Stimulated activated CD8-positive, alpha-beta memory T cell treated with anti-CD3 and anti-CD28 coated beads, Interleukin-7, amount 100 ng/mL, for 1 hour (primary cell): ENCODE measurements around the gene KRTAP10-8.
"Not testable (repeated sequence)": the region's sequence is repeated elsewhere in the genome, so short reads cannot be mapped to it uniquely, and the experiment has no call there.

ENCODE experiments used
- DNase-seq, 2 donors: peaks; one replicate each; pipeline ENCODE4 v3.0.0-alpha.2; 2020; ENCODE audit warnings: low read depth in 2 of 2

The KRTAP10-8 gene

DNA sequence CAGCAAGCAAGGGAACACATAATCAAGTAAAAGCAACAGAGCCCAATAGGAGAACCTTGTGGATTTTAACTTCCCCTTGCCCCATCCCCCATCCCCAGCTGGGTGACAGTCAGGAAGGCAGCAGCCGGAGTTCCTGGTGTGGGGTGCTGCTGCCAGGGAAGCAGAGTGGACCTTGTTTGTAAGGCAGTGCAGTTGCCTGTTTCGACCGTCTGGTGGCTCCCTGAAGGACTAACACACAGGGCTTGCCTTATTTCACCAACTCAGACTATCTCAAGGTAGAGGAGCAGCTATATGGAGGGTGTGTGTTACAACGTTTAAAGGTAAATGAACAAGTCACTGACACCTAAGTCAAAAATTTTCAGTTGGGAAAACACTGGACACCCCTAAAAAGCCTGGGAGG is 6.6 kb downstream of the KRTAP10-8 start:
- DNase-seq, result no peak

DNA sequence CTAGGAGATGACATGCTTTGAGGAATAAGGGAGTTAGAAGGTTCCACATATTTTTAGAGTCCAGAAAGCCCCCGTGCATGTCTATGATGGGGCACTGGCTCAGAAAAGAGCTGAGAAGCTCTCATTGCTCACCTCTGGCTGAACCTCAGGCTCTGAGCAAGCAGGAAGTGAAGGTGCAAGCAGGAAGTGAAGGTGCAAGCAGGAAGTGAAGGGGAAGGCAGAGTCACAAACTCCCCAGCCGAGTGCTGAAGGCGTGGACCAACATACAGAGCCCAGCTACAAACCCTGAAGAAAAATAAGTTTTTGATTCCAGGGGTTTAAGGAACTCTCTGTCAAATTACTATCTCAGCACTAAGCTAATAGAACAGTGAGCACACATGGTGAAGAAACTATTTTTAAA is 7.0 kb downstream of the KRTAP10-8 start:
- peak; percentile 32 to 33 for DNase-seq

DNA sequence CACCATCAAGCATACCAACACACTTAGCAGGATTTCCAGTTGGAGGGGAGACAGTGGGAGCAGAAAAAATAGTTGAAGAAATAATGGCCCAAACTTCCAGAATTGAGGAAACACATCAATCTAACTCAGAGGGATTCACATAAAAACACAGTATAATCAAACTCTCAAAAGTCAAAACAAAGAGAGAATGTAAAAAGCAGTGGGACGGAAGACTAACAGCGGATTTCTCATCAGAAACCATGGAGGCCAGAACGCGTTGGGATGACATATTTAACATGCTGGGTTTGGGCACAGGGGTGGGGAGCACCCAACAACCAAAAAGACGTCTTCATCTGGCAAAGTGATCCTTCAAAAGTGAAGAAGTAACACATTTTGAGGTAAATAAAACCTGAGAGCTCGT is 8.0 kb downstream of the KRTAP10-8 start:
- DNase-seq, result no peak

DNA sequence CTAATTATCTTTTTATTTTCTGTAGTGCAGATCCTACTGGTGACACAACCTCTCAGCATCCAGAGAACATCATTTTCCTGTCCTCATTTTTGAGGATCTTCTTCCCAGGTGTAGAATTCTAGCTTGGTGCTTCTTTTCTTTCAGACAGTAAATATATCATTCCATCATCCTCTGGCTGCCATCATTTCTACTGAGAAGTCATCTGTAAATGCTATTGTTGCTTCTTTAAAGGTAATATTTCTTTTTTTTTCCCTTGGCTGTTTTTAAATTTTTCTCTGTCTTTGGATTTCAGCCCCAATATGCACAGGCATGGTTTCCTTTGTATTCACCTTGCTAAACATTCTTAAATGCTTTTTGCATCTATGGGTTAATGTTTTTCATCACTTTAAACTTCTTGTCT is 11.7 kb downstream of the KRTAP10-8 start:
- DNase-seq, result no peak

DNA sequence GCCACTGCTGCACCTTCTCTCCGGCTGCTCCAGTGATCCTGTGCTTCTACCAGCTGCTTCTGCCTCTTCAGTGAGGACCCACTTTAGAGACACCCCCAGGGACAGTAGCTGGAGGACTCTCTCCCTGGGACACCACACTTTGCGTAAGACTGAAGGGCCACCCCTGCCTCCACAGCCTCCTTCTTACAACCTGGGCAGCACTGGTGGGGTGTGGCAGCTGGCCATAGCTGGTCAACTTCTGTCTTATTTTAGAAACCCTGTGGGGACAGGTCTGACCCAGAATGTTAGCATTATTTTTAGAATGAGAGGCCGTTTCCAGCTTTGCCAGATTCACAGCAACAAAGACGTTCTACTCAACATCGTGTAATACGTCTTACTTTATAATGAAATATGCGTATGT is 13.9 kb downstream of the KRTAP10-8 start:
- DNase-seq, result no peak

DNA sequence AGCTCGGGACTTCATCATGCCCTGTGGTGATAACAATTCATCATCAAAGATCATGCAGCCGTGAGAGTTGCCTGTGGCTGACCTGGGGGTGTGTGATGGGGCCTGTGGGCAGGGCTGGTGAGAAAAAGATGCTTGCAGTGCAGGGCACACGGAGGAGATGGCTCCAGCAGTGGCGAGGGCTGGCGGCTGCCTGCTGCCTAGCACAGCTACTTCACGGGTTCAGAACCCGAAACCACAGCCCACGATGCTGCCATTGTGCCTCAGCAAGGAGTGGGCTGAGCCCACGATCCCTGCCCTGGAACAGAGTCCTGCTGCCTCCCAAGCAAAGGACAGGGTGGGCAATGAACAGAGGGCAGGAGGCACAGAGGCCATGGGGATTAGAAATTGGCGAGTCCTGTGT is 14.4 kb downstream of the KRTAP10-8 start:
- DNase-seq, result no peak

DNA sequence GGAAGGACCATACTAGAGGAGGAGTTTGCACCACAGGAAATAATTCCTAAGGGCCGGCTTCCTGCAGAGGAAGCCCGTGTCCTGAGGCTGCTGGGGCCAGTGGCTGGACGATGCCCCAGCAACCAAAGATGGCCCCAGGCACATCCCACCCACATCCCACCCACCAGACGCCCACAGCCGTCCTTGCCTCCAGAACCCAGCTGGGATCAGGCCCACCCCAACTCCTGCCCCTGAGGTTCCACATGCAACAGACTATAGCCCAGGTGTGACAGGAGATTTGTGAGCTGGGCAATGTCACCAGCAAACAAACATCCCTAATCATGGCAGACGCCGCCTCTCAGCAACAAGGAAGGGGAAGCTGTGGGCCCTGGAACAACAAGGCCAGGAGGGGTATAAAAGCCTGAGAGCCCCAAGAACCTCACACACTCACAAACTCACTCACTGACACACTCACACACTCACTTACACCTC is 14.8 kb downstream of the KRTAP10-8 start, which contains the start of gene KRTAP10-9:
Gene KRTAP10-9, plus strand, starts transcription at position 421 of the 471 bp plus-strand sequence. CDS start 79 bp downstream, outside the sequence.
- DNase-seq, result no peak

DNA sequence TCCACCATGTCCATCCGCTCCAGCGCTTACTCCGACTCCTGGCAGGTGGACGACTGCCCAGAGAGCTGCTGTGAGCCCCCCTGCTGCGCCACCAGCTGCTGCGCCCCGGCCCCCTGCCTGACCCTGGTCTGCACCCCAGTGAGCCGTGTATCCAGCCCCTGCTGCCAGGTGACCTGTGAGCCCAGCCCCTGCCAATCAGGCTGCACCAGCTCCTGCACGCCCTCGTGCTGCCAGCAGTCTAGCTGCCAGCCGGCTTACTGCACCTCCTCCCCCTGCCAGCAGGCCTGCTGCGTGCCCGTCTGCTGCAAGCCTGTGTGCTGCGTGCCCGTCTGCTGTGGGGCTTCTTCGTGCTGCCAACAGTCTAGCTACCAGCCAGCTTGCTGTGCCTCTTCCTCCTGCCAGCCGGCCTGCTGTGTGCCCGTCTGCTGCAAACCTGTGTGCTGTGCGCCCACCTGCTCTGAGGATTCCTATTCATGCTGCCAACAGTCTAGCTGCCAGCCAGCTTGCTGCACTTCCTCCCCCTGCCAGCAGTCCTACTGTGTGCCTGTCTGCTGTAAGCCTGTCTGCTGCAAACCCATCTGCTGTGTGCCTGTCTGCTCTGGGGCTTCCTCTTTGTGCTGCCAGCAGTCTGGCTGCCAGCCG is 15.4 kb downstream of the KRTAP10-8 start:
- not testable (repeated sequence) for DNase-seq

DNA sequence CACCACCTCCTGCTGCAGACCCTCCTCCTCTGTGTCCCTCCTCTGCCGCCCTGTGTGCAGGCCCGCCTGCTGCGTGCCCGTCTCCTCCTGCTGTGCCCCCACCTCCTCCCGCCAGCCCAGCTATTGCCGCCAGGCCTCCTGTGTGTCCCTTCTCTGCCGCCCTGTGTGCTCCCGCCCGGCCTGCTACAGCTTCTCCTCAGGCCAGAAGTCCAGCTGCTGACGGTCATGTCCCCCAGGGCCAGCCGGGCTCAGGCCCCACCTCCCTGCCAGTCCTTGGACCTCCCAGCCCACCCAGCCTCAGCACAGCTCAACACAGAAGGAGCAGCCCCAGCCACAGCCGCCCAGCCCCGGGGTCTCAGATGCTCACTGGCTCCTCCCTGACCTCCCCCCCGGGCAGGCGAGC is 16.0 kb downstream of the KRTAP10-8 start:
- not testable (repeated sequence) for DNase-seq

DNA sequence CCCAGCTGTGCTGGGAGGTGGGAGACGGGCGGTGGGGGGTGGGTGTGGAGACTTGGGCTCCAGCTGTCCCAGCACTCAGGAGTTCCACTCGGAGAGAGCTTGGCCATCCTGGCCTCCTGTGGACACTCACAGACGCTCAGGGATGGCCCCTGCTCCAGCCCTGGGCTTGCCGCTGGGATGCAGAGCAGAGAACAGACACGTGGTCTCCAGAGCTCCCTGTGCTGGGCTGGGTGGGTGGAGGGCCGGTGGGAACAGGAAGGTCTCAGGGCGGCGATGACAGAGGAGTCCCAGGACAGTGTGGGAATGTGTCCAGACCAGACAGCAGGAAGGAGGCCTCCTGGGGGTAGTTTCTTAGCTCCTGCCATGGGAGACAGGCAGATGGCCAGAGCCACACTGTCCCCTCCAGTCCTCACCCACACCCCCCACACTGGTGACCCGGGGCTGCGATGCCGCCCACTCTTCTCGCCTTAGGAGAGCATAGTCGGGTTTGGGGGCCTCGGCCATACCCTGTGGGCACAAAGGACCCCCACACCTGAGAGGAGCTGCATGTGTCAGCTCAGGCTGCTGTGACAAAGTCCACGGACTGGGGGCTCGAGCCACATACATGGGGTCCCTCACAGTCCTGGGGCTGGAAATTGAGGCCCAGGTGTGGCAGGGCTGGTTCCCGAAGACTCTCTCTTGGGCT is 17.0 kb downstream of the KRTAP10-8 start:
- no peak for DNase-seq

DNA sequence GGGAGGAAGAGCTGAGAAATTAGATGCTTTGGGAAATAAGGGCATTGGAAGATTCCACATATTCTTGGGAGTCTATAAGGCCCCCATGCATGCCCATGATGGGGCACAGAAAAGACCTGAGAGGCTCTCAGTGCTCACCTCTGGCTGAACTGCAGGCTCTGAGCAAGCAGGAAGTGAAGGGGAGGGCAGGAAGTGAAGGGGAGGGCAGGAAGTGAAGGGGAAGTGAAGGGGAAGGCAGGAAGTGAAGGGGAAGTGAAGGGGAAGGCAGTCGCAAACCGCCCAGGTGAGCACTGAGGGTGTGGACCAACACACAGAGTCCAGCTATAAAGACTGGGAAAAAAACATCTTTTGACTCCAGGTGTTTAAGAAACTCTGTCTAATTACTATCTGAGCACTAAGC is 18.6 kb downstream of the KRTAP10-8 start:
- no peak for DNase-seq

DNA sequence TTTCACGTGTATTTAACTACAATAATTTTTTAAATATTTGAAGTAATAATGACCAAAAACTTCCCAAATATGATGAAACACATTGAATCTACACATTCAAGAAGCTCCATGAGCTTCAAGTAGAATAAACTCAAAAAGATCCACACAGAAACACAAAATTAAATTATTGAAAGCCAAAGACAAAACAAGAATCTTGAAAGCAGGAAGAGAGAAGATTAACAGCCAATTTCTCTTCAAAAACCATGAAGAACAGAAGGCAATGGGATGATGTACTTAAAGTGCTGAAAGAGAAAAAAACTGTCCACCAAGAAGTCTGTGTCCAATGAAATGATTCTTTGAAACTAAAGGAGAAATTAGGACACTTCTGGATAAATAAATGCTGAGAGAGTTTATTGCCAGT is 20.2 kb downstream of the KRTAP10-8 start:
- no peak for DNase-seq

DNA sequence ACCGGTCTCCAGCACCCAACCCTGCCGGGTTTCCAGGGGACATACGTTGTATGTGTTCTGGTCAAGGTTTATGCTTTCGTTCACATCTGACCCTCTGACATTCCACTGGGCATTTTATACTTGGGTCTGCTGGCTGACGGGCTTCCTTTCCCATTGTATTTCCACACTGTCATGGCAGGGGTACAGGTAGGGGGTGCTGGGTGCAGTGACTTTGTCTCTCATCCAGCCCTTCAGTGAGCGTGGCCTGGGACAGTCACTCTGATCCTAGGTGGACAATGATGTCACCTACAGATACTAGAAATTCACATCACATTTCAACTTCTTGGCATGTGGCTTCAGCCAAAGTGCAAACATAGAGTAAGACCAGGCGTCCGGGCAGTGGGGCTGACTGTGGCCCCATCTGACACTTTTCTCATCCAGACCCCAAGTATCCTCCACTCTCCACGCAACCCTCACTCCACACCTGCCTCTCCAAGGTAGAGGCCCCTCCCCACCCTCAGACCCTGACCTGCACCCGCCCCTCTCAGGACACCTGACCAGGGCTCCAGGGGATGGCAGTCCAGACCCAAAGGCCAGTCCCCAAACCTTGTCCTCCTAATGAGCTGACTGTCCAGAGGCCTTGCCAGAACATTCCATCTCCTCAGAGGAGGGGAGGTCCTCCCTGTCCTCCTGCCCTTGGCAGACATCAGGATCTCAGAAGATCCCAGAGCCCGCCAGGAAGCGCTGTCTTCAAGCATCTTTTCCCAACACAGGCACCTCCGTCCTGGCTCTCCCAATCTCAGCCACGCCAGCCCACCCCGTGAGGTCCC is 24.5 kb downstream of the KRTAP10-8 start:
- DNase-seq, result no peak

DNA sequence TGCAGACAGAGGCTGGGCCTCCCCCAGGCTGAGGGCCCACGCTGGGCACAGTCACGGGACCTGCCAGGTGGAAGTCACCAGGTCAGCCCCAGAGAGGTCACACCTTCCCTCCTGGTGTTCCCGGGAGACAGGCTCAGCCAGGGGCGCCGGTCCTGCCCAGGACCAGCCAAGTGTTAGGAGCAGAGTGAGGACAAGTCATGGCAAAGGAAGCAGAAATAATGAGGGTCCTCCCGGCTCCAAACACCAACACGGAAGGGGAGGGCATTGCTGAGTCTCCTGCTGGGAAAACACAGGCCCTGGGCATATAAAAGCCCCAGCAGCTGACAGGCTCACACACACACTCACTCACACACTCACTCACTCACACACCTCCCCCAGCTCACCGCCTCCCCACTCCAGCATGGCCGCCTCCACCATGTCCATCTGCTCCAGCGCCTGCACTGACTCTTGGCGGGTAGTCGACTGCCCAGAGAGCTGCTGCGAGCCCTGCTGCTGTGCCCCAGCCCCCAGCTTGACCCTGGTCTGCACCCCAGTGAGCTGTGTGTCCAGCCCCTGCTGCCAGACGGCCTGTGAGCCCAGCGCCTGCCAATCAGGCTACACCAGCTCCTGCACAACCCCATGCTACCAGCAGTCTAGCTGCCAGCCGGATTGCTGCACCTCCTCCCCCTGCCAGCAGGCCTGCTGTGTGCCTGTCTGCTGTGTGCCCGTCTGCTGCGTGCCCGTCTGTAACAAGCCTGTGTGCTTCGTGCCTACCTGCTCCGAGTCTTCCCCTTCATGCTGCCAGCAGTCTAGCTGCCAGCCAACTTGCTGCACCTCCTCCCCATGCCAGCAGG is 25.4 kb downstream of the KRTAP10-8 start, which contains the start of gene KRTAP10-10:
Gene KRTAP10-10, plus strand, starts transcription at position 339 of the 833 bp plus-strand sequence. Its CDS starts 62 bp downstream, at position 401.
- no peak for DNase-seq

DNA sequence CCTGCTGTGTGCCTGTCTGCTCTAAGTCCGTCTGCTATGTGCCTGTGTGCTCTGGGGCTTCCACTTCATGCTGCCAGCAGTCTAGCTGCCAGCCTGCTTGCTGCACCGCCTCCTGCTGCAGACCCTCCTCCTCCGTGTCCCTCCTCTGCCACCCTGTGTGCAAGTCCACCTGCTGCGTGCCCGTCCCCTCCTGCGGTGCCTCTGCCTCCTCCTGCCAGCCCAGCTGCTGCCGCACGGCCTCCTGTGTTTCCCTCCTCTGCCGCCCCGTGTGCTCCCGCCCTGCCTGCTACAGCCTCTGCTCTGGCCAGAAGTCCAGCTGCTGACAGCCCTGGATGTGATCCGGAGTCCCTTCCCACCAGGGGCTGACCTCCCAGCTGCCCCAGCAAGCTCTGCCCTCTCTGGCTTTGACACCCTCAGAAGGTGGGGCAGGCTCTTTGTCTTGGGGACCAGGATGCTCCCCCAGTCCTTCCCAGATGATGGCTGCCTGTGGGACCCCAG is 26.0 kb downstream of the KRTAP10-8 start:
- DNase-seq, result not testable (repeated sequence)

DNA sequence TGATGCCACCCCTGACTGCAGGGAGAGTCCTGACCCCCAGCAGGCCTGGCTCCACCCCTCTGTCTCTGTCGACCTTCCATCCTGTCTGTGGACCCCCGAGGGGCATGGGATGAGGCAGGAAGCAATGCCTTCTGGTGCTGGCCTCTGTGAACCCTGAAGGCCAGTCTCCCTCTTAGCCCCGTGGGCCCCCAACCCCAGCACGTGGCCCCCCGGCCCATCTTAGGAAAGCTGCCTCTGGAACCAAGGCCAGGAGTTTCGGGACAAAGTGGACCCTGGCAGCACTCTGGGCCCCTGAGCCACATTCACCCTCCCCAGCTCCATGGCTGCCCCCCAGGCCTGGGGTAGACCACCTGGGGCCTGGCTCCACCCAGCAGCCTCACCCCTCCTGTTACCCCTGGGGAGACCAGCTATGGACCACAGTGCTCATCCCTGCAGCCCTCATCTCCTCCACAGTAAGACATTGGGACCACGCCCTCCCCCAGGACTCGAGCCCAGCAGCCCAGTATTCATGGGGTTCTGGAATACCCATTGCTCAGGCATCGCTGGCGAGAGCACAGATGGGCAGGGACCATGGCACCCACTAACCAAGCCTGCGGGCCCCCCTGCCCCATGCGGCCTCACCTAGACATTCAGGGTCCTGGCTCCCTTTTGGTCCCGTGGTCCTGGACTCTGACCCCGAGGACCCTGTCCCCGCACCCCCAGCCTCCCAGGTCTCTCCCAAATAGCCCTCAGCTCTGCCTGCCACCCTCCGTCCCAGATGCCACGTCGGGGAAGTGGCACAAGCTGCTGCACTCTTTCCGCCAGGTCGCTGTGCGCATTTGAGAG is 26.8 kb downstream of the KRTAP10-8 start:
- not testable (repeated sequence) for DNase-seq

DNA sequence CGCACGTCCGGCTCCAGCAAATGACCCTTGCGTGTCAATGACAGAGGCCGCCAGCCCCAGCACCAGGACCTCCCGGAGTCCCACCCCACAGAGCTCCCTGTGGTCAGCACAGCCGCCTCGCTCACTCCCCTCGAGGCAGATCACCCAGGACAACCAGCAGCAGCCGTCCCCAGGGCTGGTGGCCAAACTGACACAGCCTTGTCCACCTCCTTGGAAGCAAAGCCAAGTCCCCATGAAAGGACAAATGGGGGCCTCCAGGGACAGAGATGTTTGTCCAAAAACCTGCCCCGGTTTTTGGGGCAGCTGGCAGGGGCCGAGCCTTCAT is 27.4 kb downstream of the KRTAP10-8 start:
- no peak for DNase-seq

DNA sequence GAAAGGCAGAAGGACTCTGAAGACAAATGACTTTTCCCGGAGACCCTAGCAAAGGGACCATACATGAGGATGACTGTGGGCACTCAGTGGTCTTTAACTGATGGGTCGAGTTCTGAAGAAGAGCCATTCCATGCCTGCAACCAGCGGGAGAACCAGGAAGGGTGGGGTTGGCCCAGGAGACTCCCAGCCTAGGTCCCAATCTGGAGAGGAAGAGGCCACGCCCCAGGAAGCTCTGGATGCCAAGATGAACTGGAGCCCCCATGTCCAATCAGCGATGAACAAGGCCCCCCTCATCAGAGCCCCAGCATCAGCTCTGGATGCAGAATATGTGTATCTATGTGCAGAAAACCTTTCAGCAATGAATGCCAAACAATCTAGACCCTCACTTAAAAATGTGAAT is 28.9 kb downstream of the KRTAP10-8 start:
- no peak for DNase-seq

DNA sequence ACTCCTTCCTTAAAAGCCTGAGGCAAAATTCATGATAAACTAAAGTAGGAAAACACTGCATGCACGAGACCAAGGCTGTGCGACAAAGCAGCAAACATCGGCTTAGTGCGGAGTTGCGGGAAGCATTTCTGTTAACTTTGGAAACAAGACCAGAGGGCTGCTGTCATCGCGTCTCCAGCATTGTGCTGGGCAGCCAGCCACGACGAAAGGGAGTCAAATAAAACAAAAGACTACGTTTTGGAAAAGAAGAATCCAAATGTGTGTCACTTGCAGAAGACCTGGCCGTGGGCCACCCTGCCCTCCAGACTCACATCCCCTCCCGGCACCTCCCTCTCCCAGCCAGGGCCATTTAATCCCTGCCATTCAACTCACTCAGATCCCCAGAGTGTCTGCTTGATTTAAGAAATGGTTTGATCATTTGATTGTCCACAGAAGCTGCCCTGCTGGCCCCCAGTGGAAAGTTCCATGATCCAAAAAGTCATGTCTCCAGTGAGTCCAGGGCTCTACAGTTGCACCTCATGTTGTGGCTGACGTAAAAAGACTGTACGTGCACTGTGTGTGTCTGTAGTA is 31.9 kb downstream of the KRTAP10-8 start:
- no peak for DNase-seq

DNA sequence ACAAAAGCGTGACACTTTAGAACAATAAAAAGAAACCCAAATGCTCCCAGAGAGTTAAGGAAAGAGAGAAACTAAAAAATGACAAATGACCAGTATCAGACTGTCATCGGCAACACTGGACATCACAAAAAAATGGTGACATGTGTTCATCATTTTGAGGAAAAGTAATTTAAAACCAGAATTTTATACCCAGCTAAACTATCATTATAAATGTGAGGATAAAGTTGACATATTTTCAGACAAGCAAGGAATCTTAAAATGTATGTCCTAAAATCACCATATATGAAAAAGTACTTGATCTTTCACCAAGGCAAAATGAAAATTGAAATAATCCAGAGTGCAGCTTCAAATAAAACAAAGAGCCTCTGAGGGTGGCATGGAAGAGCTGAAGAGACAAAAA is 33.0 kb downstream of the KRTAP10-8 start:
- no peak for DNase-seq
